ENCODE results near the gene HHAT.

HHAT gene

DNA sequence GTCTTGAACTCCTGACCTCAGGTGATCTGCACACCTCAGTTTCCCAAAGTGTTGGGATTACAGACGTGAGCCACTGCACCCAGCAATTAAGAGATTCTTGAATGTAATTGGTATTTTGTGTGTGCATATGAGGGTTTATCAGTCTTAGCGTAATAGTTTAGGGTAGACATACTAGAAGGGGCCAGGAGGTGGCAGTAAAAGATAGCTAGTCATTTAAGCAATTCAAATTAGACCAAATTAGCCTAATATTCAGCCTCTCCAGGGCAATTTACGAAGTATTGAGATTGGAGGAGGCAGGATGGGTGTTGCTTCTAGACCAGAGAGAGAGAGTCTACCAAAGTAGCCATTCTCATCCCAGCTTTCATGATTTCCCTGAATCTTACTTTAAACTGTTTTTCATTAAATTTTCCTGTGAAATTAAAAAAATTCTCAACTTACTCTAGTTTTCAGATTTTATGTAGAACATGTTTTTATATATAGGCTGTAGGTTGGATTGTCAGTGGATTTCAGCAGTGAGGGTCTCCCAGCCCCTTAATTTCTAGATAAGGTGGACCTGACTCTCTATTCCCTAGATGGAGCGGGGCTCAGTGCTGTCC, 119.7 kb downstream of the HHAT start:
- H2AFZ ChIP-seq (ENCODE audit: low read length): no peak overlapping the region
- TF ChIP-seq EZH2phosphoT487 (IDR thresholded peaks at IDR 0.05; ENCODE audit: low read length): no peak
- no peak for TF ChIP-seq EZH2 (optimal IDR thresholded peaks at IDR 0.05; ENCODE audit: low read depth, low read length)
- TF ChIP-seq, protein P1, sequence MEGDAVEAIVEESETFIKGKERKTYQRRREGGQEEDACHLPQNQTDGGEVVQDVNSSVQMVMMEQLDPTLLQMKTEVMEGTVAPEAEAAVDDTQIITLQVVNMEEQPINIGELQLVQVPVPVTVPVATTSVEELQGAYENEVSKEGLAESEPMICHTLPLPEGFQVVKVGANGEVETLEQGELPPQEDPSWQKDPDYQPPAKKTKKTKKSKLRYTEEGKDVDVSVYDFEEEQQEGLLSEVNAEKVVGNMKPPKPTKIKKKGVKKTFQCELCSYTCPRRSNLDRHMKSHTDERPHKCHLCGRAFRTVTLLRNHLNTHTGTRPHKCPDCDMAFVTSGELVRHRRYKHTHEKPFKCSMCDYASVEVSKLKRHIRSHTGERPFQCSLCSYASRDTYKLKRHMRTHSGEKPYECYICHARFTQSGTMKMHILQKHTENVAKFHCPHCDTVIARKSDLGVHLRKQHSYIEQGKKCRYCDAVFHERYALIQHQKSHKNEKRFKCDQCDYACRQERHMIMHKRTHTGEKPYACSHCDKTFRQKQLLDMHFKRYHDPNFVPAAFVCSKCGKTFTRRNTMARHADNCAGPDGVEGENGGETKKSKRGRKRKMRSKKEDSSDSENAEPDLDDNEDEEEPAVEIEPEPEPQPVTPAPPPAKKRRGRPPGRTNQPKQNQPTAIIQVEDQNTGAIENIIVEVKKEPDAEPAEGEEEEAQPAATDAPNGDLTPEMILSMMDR (IDR thresholded peaks at IDR 0.05; ENCODE audit: low read length): peak; percentile 66
- no peak overlapping the region for H3K27ac ChIP-seq (ENCODE audit: low read length)
- H3K79me2 ChIP-seq (ENCODE audit: low read length): no peaks in the 10 kb centered on the region
- peak; percentile 50 for DNase-seq
- no peaks in the 10 kb centered on the region for H3K9me3 ChIP-seq (replicated peaks; ENCODE audit: insufficient read depth, low read length)
- no peaks in the 10 kb centered on the region for H3K9me2 ChIP-seq (replicated peaks; ENCODE audit: insufficient read depth, low read length)
- H3K4me1 ChIP-seq (ENCODE audit: low read length): no peaks in the 10 kb centered on the region
- H4K20me1 ChIP-seq (ENCODE audit: insufficient read depth, low read length): no peaks in the 10 kb centered on the region
- no peak overlapping the region for H3K4me2 ChIP-seq (ENCODE audit: low read depth, low read length)
- no peaks in the 10 kb centered on the region for H3K27me3 ChIP-seq (replicated peaks; ENCODE audit: insufficient read depth, low read length)
- H3K36me3 ChIP-seq (replicated peaks; ENCODE audit: insufficient read depth, low read length): no peaks in the 10 kb centered on the region
- no peak overlapping the region for H3K9ac ChIP-seq (ENCODE audit: low read length)
- no peak overlapping the region for H3K4me3 ChIP-seq (ENCODE audit: low read length)
- H3F3A ChIP-seq (ENCODE audit: insufficient read depth, low read length): no peaks in the 10 kb centered on the region

DNA sequence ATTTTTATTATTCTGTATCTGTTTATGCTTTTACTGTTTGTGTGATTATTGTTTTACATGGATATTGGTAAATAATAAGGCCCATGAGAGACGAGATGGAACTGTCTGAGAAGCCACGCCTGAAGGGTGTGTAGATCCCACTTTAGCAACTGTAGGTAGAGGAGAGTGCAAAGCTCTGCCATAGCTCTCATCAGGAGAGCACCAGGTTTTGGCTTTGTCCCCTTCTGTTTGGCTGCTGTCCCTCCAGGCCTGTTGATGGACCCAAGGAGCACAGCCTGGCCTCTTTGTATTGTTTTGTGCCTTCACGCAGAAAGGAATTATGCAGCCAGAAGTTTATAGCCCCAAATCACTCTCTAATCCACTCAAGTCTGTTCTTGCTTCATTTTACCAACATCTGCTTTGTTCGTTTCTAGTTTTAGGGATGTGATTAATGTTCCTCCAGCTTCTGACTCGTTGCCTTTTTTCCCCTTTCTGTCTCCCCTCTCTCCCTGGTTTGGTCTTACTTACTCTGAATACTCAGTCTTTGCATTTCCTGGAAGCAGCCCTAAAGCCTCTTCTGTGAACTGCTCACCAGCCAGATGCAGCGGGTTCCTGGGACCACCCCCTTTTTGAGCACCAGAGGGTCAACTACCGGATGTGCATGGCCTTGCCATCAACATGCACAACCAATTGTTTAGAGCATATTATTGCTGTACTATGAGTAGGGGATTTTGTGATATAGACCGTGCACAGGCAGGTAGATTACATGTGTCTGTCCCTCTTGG, 127.3 kb downstream of the HHAT start:
- Histone ChIP-seq H3K79me2 (ENCODE audit: low read length) (no peaks in the 10 kb centered on the region), H2AFZ (ENCODE audit: low read length) (no peak overlapping the region), H3K4me3 (ENCODE audit: low read length) (no peak overlapping the region), H3K27ac (ENCODE audit: low read length) (no peak overlapping the region), H3K4me1 (ENCODE audit: low read length) (no peaks in the 10 kb centered on the region), H4K20me1 (ENCODE audit: insufficient read depth, low read length) (no peaks in the 10 kb centered on the region), H3K36me3 (replicated peaks; ENCODE audit: insufficient read depth, low read length) (no peaks in the 10 kb centered on the region), H3K9ac (ENCODE audit: low read length) (no peak overlapping the region), H3K4me2 (ENCODE audit: low read depth, low read length) (no peak overlapping the region), H3K9me2 (replicated peaks; ENCODE audit: insufficient read depth, low read length) (no peaks in the 10 kb centered on the region), H3F3A (ENCODE audit: insufficient read depth, low read length) (no peaks in the 10 kb centered on the region), H3K9me3 (replicated peaks; ENCODE audit: insufficient read depth, low read length) (no peaks in the 10 kb centered on the region), H3K27me3 (replicated peaks; ENCODE audit: insufficient read depth, low read length) (no peaks in the 10 kb centered on the region)
- DNase-seq: no peak
- no peak for TF ChIP-seq EZH2 (optimal IDR thresholded peaks at IDR 0.05; ENCODE audit: low read depth, low read length)
- no peak for TF ChIP-seq EZH2phosphoT487 (IDR thresholded peaks at IDR 0.05; ENCODE audit: low read length)
- TF ChIP-seq, protein P1 (IDR thresholded peaks at IDR 0.05; ENCODE audit: low read length): no peak

DNA sequence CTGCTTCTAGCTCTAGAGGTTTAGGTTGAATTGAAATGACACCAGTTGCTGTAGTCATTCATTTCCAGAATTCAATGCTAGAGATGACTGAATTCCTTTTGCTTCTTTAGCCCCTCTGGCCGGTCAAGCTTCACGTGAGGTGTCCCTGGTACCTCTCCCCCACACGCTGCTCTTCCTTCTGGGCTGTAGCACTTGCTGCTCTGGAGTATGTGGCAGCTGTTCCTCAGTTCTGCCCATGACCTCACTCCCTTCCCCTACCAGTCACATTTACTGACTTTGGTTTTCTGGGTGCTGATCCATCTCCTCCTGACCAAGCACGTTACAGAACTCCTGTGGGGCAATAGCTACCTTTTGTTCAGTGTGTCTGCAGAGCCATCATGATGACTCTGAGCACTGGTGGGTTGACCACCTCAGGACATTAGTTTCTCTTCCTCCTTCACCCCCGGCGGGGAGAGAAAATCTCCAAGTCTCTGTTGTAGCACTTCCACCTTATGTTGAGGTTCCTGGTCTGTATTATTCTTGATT, 128.1 kb downstream of the HHAT start:
- Histone ChIP-seq H3K9me2 (replicated peaks; ENCODE audit: insufficient read depth, low read length) (no peaks in the 10 kb centered on the region), H4K20me1 (ENCODE audit: insufficient read depth, low read length) (no peaks in the 10 kb centered on the region), H3K4me1 (ENCODE audit: low read length) (no peaks in the 10 kb centered on the region), H3K36me3 (replicated peaks; ENCODE audit: insufficient read depth, low read length) (no peaks in the 10 kb centered on the region), H3K9ac (ENCODE audit: low read length) (no peak overlapping the region), H2AFZ (ENCODE audit: low read length) (no peak overlapping the region), H3K27me3 (replicated peaks; ENCODE audit: insufficient read depth, low read length) (no peaks in the 10 kb centered on the region), H3K27ac (ENCODE audit: low read length) (no peak overlapping the region), H3K4me3 (ENCODE audit: low read length) (no peak overlapping the region), H3K4me2 (ENCODE audit: low read depth, low read length) (no peak overlapping the region), H3F3A (ENCODE audit: insufficient read depth, low read length) (no peaks in the 10 kb centered on the region), H3K9me3 (replicated peaks; ENCODE audit: insufficient read depth, low read length) (no peaks in the 10 kb centered on the region), H3K79me2 (ENCODE audit: low read length) (no peaks in the 10 kb centered on the region)
- DNase-seq: no peak
- no peak for TF ChIP-seq EZH2 (optimal IDR thresholded peaks at IDR 0.05; ENCODE audit: low read depth, low read length)
- TF ChIP-seq, protein P1 (IDR thresholded peaks at IDR 0.05; ENCODE audit: low read length): no peak
- TF ChIP-seq EZH2phosphoT487 (IDR thresholded peaks at IDR 0.05; ENCODE audit: low read length): no peak

Measured in MM.1S (cell line).